NOMO-1 (cell line): ENCODE measurements around the gene GPHA2.

ENCODE experiments used
- DNase-seq, 2 experiments: peaks; one replicate each; lab custom pipeline; 2025; ENCODE audit not compliant: unreplicated experiment in 2 of 2; lab: John Stamatoyannopoulos, UW

GPHA2 gene

DNA sequence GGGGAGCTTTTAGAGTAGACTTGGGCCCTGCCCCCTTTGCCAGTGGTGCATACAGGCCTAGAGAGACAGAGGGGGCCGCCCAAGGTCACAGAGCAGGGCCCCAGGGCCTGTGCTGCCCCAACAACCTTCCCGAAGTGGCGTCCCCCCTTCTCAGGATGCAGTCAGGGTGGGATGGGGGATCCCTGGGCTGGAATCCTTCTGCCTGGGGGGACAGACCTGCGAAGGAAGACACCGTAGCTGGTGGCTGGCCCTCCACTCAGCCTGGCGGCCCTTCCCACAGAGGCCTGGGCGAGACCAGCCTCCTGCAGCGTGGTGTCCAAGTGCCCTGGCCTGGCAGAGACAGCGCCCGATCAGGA lies 42.9 kb downstream of the GPHA2 start:
- no peak for DNase-seq

- DNase-seq, result no peak
Measured at GRCh38 chr11:64892411-64892831, 43.3 kb downstream of the GPHA2 start.

DNA sequence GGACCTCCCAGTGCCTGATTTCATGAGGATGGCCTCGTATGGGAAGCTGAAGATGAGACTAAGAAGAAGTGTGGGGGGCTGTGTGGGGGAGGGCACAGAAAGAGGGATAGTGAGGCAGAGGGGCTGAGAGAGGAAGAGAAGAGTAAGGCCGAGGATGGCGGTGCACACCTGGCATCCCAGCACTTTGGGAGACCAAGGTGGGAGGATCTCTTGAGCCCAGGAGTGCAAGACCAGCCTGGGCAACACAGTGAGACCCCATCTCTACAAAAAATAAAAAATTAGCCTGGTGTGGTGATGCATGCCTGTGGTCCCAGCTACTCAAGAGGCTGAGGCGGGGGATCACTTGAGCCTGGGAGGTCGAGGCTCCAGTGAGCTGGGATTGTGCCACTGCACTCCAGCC lies 43.8 kb downstream of the GPHA2 start:
- DNase-seq, result no peak

DNA sequence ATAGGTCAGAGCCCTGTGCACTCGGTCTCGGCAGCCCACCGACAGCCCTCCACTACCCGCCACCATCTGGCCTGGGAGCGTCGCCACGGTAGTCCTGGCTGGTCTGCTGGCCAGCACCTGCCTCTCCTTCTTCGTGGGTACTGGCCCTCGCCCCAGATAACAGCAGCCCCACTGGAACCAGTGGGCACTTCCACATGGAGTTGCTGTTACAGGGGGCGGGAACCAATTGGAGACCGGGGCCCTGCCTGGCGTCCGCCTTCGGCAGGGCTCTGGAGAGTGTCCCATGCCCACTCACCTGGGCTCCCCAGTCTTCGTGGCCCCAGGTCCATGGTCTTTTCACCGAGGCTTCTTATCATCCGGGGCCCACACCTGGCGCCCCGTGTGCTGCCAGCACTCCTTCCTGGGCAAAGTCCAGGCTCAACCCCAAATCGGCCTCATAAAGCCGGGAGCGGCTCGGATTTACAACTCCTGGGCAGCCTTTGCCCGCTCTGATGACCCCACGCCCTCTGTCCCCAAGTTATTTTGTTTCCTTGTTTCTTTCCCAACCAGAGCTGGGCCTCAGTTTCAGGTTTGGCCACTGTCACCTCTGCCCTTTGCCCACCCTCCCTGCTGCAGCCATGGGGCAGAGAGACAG lies 44.4 kb downstream of the GPHA2 start:
- DNase-seq, result no peak

- DNase-seq, result no peak
Measured at GRCh38 chr11:64890522-64890939, 45.2 kb downstream of the GPHA2 start.

- no peak for DNase-seq
Measured at GRCh38 chr11:64888729-64889511, 46.8 kb downstream of the GPHA2 start.

- DNase-seq, result no peak
Measured at GRCh38 chr11:64888406-64888728, 47.3 kb downstream of the GPHA2 start.

- DNase-seq, result peak; percentile 63 to 73
Measured at GRCh38 chr11:64887757-64888405, 47.8 kb downstream of the GPHA2 start.

DNA sequence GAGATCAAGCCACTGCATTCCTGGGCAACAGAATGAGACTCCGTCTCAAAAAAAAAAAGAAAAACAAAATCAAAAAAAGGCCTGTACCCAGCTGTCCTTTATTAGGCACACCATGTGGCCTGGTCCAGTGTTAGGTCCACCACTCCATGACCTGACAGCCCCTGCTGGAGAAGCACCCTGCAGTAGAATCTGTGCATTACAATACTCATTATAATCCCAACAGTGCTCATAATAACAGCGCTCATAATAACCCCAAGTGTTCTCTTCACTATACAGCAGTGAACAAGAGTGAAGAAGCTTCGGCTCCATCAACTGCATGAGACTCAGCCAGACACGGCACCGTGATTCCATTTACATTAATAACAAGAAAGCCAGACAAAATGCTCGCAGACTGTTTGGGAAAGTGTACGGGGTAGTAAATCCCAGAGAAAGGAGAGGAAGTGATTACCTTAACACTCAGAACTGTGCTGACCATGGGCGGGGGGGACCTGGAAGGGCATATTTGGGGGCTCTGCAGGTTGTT lies 48.4 kb downstream of the GPHA2 start:
- DNase-seq, result no peak

DNA sequence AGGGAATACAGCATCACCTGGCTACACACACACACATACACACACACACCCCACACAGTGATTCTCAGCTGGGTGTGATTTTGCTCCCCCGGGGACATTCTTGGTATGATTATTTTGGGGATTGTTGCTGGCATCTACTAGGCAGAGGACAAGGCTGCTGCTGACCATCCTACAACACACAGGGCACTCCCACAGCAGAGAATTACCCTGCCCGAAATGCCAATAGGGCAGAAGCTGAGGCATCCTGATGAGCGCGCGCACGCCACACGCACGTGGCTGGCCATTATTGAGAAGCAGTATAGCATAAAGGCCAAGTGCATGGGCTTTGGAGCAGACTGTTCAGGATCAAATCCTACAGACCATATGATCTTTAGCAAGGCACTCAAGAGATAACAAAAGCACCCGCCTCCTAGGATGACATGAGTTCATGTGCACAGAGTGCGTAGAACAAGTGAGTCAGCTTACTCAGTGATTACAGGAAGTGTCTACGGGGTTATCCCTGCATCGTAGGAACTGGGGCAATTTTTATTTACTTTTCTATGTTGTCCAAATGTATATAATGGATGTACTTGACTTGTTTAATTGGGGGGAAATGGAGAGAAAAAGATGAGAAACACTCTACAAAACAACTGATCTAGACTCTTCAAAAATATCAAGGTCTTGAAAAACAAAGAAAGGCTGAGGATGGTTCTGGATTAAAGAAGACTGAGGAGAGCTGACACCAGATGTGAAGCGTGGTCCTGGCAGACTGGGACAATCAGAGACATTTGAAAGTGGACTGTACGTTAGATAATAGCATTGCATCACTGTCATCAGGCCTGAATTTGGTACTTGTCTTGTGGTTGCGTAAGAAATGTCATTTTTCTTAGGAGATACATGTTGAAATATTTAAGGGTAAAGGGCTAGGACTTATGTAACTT lies 50.1 kb downstream of the GPHA2 start:
- DNase-seq, result peak; percentile 90 to 96
